ENCODE data around the gene HELZ.

Gene HELZ

DNA sequence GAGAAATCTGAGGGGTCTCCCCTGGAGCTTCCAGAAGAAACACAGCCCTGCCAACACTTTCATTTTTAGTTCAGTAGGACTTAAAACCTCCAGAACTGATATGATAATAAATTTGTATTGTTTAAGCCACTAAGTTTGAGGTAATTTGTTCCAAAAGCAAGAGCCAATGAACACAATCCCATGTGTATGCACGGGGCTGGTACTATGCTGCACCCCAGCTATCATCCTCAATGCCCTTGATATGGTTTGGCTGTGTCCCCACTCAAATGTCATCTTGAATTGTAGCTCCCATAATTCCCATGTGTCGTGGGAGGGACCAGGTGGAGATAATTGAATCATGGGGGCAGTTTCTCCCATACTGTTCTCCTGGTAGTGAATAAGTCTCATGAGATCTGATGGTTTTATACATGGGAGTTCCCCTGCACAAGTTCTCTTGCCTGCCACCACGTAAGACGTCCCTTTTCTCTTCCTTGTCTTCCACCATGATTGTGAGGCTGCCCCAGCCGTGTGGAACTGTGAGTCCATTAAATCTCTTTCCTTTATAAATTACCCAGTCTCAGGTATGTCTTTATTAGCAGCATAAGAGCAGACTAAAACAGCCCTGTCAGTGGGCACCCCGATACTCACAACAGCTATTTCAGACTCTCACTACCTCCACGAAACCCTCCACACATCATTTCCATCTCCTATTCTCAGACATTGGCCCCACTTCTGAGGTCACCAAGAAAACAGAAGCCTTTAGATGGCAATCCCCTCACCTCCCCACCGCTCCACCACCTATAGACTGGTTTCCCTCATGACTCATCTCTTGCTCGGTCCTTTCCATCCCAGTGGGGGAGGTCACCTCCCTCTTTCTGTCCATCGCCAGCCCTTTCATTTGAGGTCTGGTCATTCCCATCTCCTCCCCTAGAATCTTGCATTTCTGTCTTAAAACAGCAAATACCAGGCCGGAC, 209.6 kb downstream of the HELZ start:
- no peak overlapping the region for H3K27ac Mint-ChIP-seq (ENCODE audit: low read depth)
- DNase-seq (ENCODE audit: low spot score in 2 of 2): no peak
- no peak overlapping the region for H3K4me3 Mint-ChIP-seq
- no peaks in the 10 kb centered on the region for H3K36me3 Mint-ChIP-seq (ENCODE audit: insufficient read depth)
- H3K27me3 Mint-ChIP-seq: peaks cover 35% of the 10 kb centered on the region
- no peaks in the 10 kb centered on the region for H3K9me3 Mint-ChIP-seq
- no peaks in the 10 kb centered on the region for H3K4me1 Mint-ChIP-seq
- no peak for ATAC-seq (replicated peaks; ENCODE audit: extremely low read depth, poor library complexity, severe bottlenecking)

DNA sequence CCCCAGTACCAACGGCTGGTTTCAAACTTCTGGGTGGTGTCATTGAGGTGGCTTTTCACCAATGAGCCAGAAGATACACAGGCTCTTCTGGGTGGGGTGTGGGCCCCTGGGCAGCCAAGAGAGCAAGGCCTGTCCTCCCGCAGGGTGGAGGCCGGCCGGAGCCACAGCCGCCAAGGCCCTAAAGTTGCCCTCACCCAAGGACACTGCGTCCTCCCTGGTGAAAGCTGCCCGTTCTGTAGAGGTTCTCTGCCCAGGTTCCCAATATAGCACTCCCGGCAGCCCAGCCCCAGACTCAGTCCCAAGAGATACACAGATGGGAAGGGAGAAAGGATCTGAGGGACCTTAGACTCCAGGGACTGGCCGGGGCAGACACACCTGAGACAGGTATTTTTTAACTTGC, 211.4 kb downstream of the HELZ start:
- Mint-ChIP-seq H3K27me3 (peaks cover 35% of the 10 kb centered on the region), H3K27ac (ENCODE audit: low read depth) (no peak overlapping the region), H3K4me3 (no peak overlapping the region), H3K9me3 (no peaks in the 10 kb centered on the region), H3K4me1 (no peaks in the 10 kb centered on the region), H3K36me3 (ENCODE audit: insufficient read depth) (no peaks in the 10 kb centered on the region)
- no peak for DNase-seq (ENCODE audit: low spot score in 2 of 2)
- no peak for ATAC-seq (replicated peaks; ENCODE audit: extremely low read depth, poor library complexity, severe bottlenecking)

DNA sequence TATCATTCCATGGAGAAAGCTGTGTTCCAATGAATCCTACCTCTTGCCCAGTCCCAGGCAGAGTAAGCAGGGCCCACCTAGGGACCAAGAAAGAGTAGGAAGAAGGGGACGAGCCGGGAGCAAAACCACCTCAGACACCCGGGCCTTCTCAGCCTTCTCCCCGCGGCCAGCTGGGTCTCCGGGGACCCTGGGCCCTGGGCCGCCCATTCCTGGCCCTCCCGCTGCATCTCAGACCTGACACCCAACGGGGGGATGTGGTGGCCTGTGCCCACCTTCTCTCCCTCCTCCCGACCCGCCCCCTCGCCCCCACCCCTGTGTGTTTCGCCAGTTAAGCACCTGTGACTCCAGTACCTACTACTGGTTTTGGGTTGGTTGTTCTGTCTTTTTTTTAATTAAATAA, 212.0 kb downstream of the HELZ start:
- no peak for DNase-seq (ENCODE audit: low spot score in 2 of 2)
- no peaks in the 10 kb centered on the region for H3K9me3 Mint-ChIP-seq
- peaks cover 35% of the 10 kb centered on the region for H3K27me3 Mint-ChIP-seq
- no peaks in the 10 kb centered on the region for H3K4me1 Mint-ChIP-seq
- no peak overlapping the region for H3K27ac Mint-ChIP-seq (ENCODE audit: low read depth)
- no peaks in the 10 kb centered on the region for H3K36me3 Mint-ChIP-seq (ENCODE audit: insufficient read depth)
- no peak for ATAC-seq (replicated peaks; ENCODE audit: extremely low read depth, poor library complexity, severe bottlenecking)
- no peak overlapping the region for H3K4me3 Mint-ChIP-seq

DNA sequence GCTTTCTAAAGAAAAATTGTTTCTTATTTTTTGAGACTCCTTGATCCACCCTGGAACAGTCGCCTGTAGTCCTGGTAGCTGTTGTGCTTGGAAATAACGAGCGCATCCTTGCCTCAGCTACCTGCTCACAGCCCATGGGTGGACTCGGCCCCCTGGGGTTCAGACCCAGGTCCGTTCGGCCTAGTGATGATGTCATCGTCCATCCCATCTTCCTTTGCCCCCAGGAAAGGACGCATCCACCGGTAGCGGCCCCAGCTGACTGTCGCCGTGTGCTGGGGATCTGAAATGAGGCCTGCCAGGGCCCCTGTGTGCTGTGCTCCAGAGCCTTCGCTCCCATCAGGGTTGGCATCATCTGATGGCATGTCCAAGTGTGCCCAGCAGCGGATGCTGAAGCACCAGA, 212.6 kb downstream of the HELZ start:
- ATAC-seq (replicated peaks; ENCODE audit: extremely low read depth, poor library complexity, severe bottlenecking): no peak

DNA sequence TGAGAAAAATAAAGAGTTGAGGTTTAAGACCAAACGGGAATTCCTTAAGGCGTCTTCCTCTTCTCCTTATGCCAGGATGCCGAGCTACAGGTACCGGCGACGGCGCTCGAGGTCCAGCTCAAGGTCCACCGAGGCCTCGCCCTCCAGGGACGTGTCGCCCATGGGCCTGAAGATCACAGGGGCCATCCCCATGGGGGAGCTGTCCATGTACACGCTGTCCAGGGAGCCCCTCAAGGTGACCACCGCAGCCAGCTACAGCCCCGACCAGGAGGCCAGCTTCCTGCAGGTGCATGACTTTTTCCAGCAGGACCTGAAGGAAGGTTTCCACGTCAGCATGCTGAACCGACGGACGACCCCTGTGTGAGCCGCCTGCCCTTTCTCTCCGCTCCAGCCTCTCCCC, 214.4 kb downstream of the HELZ start:
- Mint-ChIP-seq H3K27me3 (peaks cover 13% of the 10 kb centered on the region), H3K27ac (ENCODE audit: low read depth) (no peak overlapping the region), H3K4me3 (no peak overlapping the region), H3K4me1 (no peaks in the 10 kb centered on the region), H3K36me3 (ENCODE audit: insufficient read depth) (no peaks in the 10 kb centered on the region), H3K9me3 (no peaks in the 10 kb centered on the region)
- DNase-seq (ENCODE audit: low spot score in 2 of 2): no peak
- no peak for ATAC-seq (replicated peaks; ENCODE audit: extremely low read depth, poor library complexity, severe bottlenecking)

More for the DNA sequence above, 212.6 kb downstream of the HELZ start:
- Mint-ChIP-seq H3K27ac (ENCODE audit: low read depth) (no peak overlapping the region), H3K4me3 (no peak overlapping the region), H3K4me1 (no peaks in the 10 kb centered on the region), H3K9me3 (no peaks in the 10 kb centered on the region), H3K27me3 (peaks cover 30% of the 10 kb centered on the region), H3K36me3 (ENCODE audit: insufficient read depth) (no peaks in the 10 kb centered on the region)
- no peak for DNase-seq (ENCODE audit: low spot score in 2 of 2)

DNA sequence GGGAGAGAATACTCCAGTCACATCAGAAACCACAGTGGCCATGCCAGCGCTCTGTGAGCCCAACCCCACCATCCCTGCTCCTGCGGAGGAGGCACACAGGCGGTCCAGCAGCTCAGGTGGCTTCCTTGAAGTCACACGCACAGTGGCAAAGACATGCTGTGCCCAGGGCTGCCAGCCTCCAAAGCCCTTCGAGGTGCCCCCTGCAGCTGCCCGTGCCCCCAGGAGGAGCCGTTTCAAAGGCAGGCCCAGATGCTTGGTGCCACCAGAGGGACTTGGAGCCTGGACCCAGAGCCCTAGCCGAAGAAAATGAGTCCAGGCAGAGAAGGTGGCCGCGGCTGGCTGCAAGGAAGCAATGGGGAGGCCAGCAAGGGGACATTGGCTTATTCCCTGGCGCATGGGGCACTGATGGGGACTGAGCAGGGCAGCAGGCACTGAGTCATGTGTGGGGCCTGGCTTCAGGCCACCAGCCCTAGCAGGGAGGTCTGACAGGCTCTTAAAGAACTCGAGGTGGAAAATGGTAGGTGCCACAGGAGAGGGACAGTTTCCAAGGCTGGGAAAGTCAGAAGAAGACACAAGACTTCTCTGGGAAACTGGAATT, 217.9 kb downstream of the HELZ start:
- no peak for DNase-seq (ENCODE audit: low spot score in 2 of 2)
- Mint-ChIP-seq H3K9me3 (no peaks in the 10 kb centered on the region), H3K4me1 (no peaks in the 10 kb centered on the region), H3K4me3 (no peak overlapping the region), H3K27me3 (peaks cover 7% of the 10 kb centered on the region), H3K27ac (ENCODE audit: low read depth) (no peak overlapping the region), H3K36me3 (ENCODE audit: insufficient read depth) (no peaks in the 10 kb centered on the region)
- no peak for ATAC-seq (replicated peaks; ENCODE audit: extremely low read depth, poor library complexity, severe bottlenecking)

DNA sequence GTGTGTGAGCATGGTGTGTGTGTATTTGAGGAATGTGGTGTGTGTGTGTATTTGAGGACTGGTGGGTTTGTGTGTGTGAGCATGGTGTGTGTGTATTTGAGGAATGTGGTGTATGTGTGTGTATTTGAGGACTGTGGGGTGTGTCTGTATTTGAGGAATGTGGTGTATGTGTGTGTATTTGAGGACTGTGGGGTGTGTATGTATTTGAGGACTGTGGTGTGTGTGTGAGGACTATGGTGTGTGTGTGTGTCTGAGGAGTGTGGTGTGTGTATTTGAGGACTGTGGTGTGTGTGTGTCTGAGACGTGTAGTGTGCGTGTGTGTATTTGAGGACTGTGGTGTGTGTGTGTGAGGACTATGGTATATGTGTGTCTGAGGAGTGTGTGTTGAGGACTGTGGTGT, 218.7 kb downstream of the HELZ start:
- no peaks in the 10 kb centered on the region for H3K36me3 Mint-ChIP-seq (ENCODE audit: insufficient read depth)
- no peak overlapping the region for H3K27ac Mint-ChIP-seq (ENCODE audit: low read depth)
- ATAC-seq (replicated peaks; ENCODE audit: extremely low read depth, poor library complexity, severe bottlenecking): no peak
- no peaks in the 10 kb centered on the region for H3K9me3 Mint-ChIP-seq
- H3K27me3 Mint-ChIP-seq: peaks cover 7% of the 10 kb centered on the region
- no peaks in the 10 kb centered on the region for H3K4me1 Mint-ChIP-seq
- DNase-seq (ENCODE audit: low spot score in 2 of 2): no peak
- H3K4me3 Mint-ChIP-seq: no peak overlapping the region

DNA sequence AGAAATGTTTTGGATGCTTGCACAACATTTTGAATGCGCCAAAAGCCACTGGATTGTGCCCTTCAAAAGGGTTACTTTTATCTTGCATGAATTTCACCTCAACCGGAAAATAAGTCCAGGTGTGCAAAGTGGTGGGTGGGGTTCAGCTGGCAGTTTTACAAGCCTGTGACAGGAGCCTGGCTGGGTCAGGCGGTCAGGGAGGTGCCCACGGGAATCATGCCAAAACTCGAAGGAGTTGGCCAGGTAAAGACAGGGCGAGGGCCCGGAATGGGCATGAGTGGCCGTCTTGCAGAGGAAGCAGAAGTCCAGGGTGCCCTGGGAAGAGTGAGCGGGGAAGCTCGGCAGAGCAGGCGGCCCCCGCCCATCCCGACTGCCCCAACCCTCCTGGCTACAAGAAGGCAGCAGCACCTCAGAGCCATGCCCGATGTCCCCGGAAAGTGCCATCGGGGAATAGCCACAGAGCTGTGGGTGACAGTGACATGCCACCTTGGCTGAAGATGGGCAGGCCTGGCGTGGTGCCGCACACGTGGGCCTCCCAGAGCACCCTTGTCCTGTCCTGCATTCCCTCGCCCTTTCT, 219.7 kb downstream of the HELZ start:
- no peaks in the 10 kb centered on the region for H3K4me1 Mint-ChIP-seq
- ATAC-seq (replicated peaks; ENCODE audit: extremely low read depth, poor library complexity, severe bottlenecking): no peak
- peaks cover 7% of the 10 kb centered on the region for H3K27me3 Mint-ChIP-seq
- H3K36me3 Mint-ChIP-seq (ENCODE audit: insufficient read depth): no peaks in the 10 kb centered on the region
- H3K4me3 Mint-ChIP-seq: no peak overlapping the region
- no peak overlapping the region for H3K27ac Mint-ChIP-seq (ENCODE audit: low read depth)
- DNase-seq (ENCODE audit: low spot score in 2 of 2): no peak
- no peaks in the 10 kb centered on the region for H3K9me3 Mint-ChIP-seq

DNA sequence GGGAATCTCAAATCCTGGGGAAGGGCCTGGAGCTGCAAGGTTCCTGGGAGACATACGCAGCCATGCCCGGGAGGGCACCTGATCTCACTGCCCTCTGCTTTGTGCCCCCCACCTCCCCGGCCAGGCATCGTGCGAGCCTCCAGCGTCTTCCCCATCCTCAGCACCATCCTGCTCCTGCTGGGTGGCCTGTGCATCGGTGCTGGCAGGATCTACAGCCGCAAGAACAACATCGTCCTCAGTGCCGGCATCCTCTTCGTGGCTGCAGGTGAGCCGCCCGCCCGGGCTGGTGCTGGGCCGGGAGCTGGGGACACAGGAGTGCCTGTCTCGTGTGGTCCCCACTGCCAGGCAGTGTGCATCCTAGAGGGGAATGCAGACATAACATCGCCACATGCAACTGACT, 220.3 kb downstream of the HELZ start:
- H3K4me1 Mint-ChIP-seq: no peaks in the 10 kb centered on the region
- peaks cover 7% of the 10 kb centered on the region for H3K27me3 Mint-ChIP-seq
- no peak overlapping the region for H3K4me3 Mint-ChIP-seq
- ATAC-seq (replicated peaks; ENCODE audit: extremely low read depth, poor library complexity, severe bottlenecking) (no peak), DNase-seq (ENCODE audit: low spot score in 2 of 2) (no peak)
- H3K36me3 Mint-ChIP-seq (ENCODE audit: insufficient read depth): no peaks in the 10 kb centered on the region
- no peak overlapping the region for H3K27ac Mint-ChIP-seq (ENCODE audit: low read depth)
- H3K9me3 Mint-ChIP-seq: no peaks in the 10 kb centered on the region

DNA sequence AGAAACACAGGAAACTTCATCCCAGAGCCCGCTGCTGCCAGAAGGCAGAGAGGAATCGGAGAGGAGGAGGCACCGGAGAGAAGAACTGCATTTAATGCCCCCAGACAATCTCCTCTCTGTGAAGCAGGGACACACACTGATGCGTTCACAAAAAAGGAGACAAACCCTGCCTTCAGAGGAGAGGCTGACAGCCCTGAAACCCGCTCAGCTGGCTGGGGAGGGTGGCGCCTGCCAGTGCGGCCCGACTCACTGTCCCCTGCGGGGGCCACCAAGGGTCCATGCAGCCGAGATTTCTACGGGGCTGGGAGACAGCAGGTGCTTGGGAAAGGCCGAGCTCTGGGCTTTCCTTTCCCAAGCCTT, 222.6 kb downstream of the HELZ start:
- Mint-ChIP-seq H3K9me3 (no peaks in the 10 kb centered on the region), H3K4me1 (no peaks in the 10 kb centered on the region), H3K4me3 (no peak overlapping the region), H3K27ac (ENCODE audit: low read depth) (no peak overlapping the region), H3K27me3 (peaks cover 18% of the 10 kb centered on the region), H3K36me3 (ENCODE audit: insufficient read depth) (no peaks in the 10 kb centered on the region)
- ATAC-seq (replicated peaks; ENCODE audit: extremely low read depth, poor library complexity, severe bottlenecking): no peak
- no peak for DNase-seq (ENCODE audit: low spot score in 2 of 2)

DNA sequence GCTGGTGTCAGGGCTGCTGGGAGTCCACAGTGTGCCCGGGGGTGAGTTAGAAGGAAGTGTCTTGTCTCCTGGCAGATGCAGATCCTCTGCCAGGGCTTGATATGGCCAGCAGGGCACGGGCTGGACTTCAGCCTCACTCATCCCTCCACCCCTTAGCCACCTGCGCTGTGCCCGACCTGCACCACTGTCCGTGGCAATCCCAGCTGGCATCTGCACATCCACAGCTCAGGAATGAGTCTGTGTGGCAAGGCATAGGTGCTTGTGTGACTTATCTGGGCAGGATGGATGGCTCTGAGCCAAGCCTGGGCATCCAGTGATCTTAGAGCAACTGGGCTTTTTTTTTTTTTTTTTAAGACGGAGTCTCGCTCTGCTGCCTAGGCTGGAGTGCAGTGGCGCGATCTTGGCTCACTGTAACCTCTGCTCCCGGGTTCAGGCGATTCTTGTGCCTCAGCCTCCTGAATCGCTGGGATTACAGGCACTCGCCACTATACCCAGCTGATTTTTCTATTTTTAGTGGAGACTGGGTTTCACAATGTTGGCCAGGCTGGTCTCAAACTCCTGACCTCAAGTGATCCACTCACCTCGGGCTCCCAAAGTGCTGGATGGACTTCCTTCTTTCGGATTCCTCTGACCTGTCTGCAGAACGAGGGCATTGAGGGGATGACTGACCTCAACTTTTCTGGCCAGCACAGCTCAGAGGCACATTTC, 223.1 kb downstream of the HELZ start:
- Mint-ChIP-seq H3K36me3 (ENCODE audit: insufficient read depth) (no peaks in the 10 kb centered on the region), H3K27me3 (peaks cover 20% of the 10 kb centered on the region), H3K4me3 (no peak overlapping the region), H3K4me1 (no peaks in the 10 kb centered on the region), H3K27ac (ENCODE audit: low read depth) (no peak overlapping the region), H3K9me3 (no peaks in the 10 kb centered on the region)
- DNase-seq (ENCODE audit: low spot score in 2 of 2): no peak
- ATAC-seq (replicated peaks; ENCODE audit: extremely low read depth, poor library complexity, severe bottlenecking): no peak

DNA sequence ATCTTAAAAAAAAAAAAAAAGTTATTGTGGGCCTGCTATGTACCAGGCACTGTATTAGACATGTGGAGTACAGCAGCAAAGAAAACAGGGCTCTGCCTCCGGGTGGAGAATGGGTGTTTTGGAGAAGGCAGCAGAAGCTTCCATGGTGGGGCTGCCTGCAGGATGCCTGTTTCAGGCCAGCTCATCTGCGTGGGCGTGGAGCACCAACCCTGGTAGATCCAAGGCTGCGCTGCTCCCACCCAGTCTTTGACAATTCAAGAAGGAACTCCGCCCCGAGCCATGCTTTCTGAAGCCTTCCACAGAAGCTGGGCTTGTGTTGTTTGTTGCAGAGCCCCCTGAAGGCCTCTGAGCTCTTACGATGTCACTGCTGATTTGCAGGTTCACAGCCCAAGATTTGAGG, 223.8 kb downstream of the HELZ start:
- Mint-ChIP-seq H3K4me3 (no peak overlapping the region), H3K27ac (ENCODE audit: low read depth) (no peak overlapping the region), H3K36me3 (ENCODE audit: insufficient read depth) (no peaks in the 10 kb centered on the region), H3K4me1 (no peaks in the 10 kb centered on the region), H3K9me3 (no peaks in the 10 kb centered on the region), H3K27me3 (peaks cover 24% of the 10 kb centered on the region)
- no peak for DNase-seq (ENCODE audit: low spot score in 2 of 2)
- no peak for ATAC-seq (replicated peaks; ENCODE audit: extremely low read depth, poor library complexity, severe bottlenecking)
